Choroid plexus epithelial cell (primary cell): Measurements from ENCODE around the gene AGFG1.

ENCODE experiments used
- DNase-seq: peaks from one replicate; pipeline ENCODE4 v3.0.0-alpha.2; 2010; ENCODE audit warnings: low read depth
- H3K4me3 ChIP-seq: 2 replicates; pipeline ENCODE4 v1.5.1; 2011; ENCODE audit warnings: low read depth, mild to moderate bottlenecking, control low read depth, low read length, moderate library complexity
- CTCF ChIP-seq: conservative IDR thresholded peaks from 2 replicates; pipeline ENCODE4 v1.5.1; 2011; ENCODE audit warnings: low read depth, mild to moderate bottlenecking, control low read depth, inconsistent platforms, low read length, moderate library complexity

Gene AGFG1

GRCh38 chr2:227602358-227602757 is 130.4 kb downstream of the AGFG1 start:
- no peak for DNase-seq
- no peak for TF ChIP-seq CTCF
- H3K4me3 ChIP-seq = no peak overlapping the region

- DNase-seq = no peak
- no peak overlapping the region for H3K4me3 ChIP-seq
- no peak for TF ChIP-seq CTCF
Measured at GRCh38 chr2:227606476-227606875, 134.5 kb downstream of the AGFG1 start.

DNA sequence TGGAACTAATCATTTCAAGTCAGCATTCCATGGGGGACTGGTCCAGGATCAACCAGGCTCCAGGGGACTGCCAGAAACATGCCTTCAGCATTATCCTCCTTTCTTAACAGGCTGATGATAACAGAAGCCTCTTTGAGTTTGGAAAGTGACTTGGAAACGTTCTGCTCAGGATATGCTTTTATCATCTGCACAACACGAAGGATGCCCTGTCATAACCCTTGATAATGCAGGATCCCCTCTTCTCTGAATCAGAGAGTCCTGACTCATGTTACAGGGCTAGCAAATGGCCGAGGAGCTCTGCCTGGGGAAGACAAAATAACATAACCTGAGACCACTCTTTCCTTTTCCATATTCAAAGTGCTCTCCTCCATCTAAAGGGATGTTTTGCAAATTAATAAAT is 136.0 kb downstream of the AGFG1 start:
- no peak overlapping the region for H3K4me3 ChIP-seq
- DNase-seq = no peak
- no peak for TF ChIP-seq CTCF

GRCh38 chr2:227608561-227609338 is 136.8 kb downstream of the AGFG1 start:
- no peak overlapping the region for H3K4me3 ChIP-seq
- no peak for DNase-seq
- no peak for TF ChIP-seq CTCF

DNA sequence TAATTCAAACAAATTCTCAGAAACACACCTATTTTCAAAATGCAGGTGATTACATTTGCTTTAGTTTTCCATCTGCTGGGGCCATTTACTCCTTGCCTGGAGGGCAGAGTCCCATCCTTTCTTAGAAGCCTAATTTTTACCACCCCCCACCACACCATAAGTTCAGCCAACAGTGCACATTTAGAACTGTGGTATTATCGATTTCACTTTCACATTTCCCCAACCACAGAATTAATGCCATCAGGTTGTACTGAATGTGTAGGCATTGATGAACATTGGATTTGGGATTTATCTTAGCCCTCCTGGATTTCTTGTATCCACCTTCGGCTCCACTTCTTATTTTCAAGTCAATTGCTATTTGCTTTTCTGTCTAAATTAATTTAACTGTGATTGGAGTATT is 138.2 kb downstream of the AGFG1 start:
- no peak for TF ChIP-seq CTCF
- no peak for DNase-seq
- H3K4me3 ChIP-seq = no peak overlapping the region
